BE2C (cell line): ENCODE measurements around the gene PYDC2.

ENCODE experiments used
- DNase-seq: peaks from one replicate; pipeline ENCODE4 v3.0.0-alpha.2; 2020
- H3K27me3 ChIP-seq: fragments of 250-450 bp; sonication (Bioruptor Pico); 2 replicates; pipeline ENCODE4 v1.5.1; 2020; ENCODE audit warnings: mild to moderate bottlenecking
- H3K36me3 ChIP-seq: fragments of 250-450 bp; sonication (Bioruptor Pico); 2 replicates; pipeline ENCODE4 v1.5.1; 2020; ENCODE audit warnings: mild to moderate bottlenecking
- H3K4me1 ChIP-seq: fragments of 250-450 bp; sonication (Bioruptor Pico); 2 replicates; pipeline ENCODE4 v1.5.1; 2020
- H3K4me3 ChIP-seq: 2 replicates; pipeline ENCODE4 v1.5.1; 2011; ENCODE audit warnings: low read depth, low read length
- H3K9me3 ChIP-seq: fragments of 250-450 bp; sonication (Bioruptor Pico); 2 replicates; pipeline ENCODE4 v1.5.1; 2020
- TF ChIP-seq, protein P1 (sequence below): IDR thresholded peaks from 2 replicates; pipeline ENCODE4 v1.5.1; 2012; ENCODE audit warnings: mild to moderate bottlenecking, low read depth, low read length

PYDC2 gene

DNA sequence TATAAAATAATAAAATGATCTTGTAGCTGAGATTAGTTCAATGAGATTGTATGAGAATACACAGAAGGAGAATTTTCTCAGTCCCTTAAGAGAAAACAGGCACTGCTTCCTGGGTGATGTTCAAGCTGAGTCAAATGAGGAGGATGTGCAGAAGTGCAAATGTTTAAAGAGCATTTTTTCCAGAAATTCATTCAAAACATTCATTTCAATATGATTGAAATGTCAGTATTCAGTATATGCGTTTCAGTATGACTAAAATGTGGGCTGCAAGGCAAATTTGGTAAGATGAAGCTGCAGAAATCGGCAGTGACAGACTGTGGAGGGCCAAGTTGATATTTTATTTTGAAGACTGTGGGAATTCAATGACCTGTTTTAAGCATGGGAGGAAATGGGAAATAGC, 19.3 kb upstream of the PYDC2 start:
- H3K27me3 ChIP-seq = no peaks in the 10 kb centered on the region
- no peaks in the 10 kb centered on the region for H3K9me3 ChIP-seq
- no peaks in the 10 kb centered on the region for H3K4me1 ChIP-seq

DNA sequence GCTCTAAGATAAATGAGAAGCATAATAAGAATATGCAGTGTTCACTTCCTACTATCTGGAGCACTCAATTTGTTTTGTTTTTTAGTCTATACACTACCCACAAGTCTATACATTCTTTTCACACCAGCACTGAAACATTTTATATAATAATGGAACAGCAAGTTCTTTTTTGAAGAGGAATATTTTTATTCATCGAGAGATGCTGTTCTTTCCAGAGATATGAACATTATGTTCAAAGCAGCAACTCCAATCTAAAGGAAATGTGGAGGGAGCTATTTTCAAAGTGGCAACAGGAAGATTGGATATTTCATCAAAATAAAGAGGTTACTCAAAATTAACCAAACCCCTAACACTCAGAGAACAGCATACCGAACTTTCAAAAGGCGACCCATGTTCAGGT, 16.4 kb upstream of the PYDC2 start:
- Histone ChIP-seq H3K9me3 (no peaks in the 10 kb centered on the region), H3K36me3 (no peaks in the 10 kb centered on the region), H3K4me3 (no peak overlapping the region), H3K4me1 (no peaks in the 10 kb centered on the region), H3K27me3 (no peaks in the 10 kb centered on the region)
- no peak for DNase-seq
- TF ChIP-seq, protein P1, sequence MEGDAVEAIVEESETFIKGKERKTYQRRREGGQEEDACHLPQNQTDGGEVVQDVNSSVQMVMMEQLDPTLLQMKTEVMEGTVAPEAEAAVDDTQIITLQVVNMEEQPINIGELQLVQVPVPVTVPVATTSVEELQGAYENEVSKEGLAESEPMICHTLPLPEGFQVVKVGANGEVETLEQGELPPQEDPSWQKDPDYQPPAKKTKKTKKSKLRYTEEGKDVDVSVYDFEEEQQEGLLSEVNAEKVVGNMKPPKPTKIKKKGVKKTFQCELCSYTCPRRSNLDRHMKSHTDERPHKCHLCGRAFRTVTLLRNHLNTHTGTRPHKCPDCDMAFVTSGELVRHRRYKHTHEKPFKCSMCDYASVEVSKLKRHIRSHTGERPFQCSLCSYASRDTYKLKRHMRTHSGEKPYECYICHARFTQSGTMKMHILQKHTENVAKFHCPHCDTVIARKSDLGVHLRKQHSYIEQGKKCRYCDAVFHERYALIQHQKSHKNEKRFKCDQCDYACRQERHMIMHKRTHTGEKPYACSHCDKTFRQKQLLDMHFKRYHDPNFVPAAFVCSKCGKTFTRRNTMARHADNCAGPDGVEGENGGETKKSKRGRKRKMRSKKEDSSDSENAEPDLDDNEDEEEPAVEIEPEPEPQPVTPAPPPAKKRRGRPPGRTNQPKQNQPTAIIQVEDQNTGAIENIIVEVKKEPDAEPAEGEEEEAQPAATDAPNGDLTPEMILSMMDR = no peak

More for the DNA sequence above, 19.3 kb upstream of the PYDC2 start:
- no peak overlapping the region for H3K4me3 ChIP-seq
- TF ChIP-seq, protein P1 = no peak
- H3K36me3 ChIP-seq = no peaks in the 10 kb centered on the region
- no peak for DNase-seq

DNA sequence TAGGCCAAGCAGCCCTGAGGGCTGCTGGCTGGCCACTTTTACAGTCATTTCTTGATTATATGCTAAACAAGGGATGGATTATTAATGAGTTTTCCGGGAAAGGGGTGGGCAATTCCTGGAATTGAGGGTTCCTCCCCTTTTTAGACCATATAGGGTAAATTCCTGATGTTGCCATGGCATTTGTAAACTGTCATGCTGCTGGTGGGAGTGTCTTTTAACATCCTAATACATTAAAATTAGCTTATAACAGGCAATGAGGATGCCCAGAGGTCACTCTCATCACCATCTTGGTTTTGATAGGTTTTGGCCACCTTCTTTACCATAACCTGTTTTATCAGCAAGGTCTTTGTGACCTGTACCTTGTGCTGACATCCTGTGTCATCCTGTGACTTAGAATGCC, 11.7 kb upstream of the PYDC2 start:
- H3K36me3 ChIP-seq = no peaks in the 10 kb centered on the region
- H3K9me3 ChIP-seq = no peaks in the 10 kb centered on the region
- no peak overlapping the region for H3K4me3 ChIP-seq
- DNase-seq = no peak
- no peaks in the 10 kb centered on the region for H3K4me1 ChIP-seq
- H3K27me3 ChIP-seq = no peaks in the 10 kb centered on the region
- TF ChIP-seq, protein P1 = no peak

DNA sequence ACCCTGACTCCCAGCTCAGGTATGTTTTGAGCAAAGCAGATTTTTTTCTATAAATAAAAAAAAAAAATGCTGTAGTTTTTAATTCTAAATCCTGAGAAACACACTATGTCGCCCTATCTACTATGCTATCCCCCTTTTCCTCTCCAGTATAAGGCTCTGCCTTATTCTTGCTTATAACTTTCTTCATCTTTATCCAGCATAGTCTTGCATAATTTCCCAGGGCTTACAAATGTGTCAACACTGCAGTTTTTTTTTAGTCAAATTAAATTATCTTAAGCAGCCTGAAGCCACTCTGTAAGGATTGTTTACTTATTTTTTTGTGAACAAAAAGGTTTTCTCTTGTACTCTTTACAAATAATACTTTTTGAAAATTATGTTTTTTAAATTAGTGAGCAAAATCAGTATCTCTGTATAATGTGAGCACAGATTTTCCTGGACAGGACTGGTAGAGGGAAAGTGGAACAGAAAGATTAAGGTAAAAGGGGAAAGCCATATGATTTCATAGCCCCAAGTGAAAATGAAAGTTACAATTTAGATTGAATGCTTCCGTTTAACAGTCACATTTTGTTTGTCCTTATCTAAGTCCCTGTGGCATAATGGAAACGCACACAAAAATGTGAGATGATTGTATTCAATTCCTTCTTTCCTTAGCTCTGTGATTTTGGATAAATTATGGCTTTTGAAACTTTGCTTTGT, 5.6 kb upstream of the PYDC2 start:
- DNase-seq = no peak
- no peak overlapping the region for H3K4me3 ChIP-seq

DNA sequence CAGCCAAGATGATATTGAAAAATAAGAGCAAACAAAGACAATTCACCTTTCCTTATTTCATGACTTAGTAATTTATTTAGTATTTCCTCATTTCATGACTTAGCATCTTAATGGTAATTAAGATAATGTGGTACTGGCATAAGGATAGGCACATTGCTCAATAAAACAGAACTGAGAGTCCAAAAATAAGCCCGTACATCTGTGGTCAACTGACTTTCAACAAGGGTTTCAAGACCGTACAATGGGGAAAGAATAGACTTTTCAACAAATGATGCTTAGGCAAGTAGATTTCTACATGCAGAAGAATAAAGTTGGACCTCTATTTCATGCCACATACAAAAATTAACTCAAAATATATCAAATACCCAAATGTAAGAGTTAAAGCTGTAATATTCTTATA, 603 bp upstream of the PYDC2 start:
- Histone ChIP-seq H3K4me1 (no peaks in the 10 kb centered on the region), H3K36me3 (no peaks in the 10 kb centered on the region), H3K9me3 (no peaks in the 10 kb centered on the region), H3K4me3 (no peak overlapping the region), H3K27me3 (no peaks in the 10 kb centered on the region)
- TF ChIP-seq, protein P1 = no peak
- no peak for DNase-seq

More for the DNA sequence above, 5.6 kb upstream of the PYDC2 start:
- Histone ChIP-seq H3K9me3 (no peaks in the 10 kb centered on the region), H3K36me3 (no peaks in the 10 kb centered on the region), H3K4me1 (no peaks in the 10 kb centered on the region), H3K27me3 (no peaks in the 10 kb centered on the region)
- TF ChIP-seq, protein P1 = no peak

DNA sequence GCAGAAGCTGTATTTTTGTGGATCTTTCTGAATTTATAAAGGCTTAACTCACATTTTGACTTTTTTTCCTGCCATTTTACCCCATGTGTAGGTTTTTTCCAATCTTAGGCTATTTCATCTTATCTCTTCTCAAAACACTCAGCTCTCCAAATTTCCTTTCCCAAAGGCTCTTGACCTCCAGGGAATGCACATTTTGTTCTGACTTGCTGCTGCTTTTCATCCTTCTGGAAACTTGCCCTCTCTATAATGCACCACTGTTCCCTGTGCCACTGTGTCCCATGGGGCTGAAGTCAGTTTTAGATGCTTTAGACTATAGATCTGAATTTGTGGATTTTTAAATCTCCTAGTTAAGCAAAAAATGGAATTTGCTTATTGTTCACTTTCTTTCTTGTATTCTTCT, 9.1 kb downstream of the PYDC2 start:
- Histone ChIP-seq H3K4me1 (no peaks in the 10 kb centered on the region; the same call in 1 of the 2 replicates), H3K27me3 (no peaks in the 10 kb centered on the region), H3K36me3 (no peaks in the 10 kb centered on the region), H3K9me3 (no peaks in the 10 kb centered on the region), H3K4me3 (no peak overlapping the region)
- TF ChIP-seq, protein P1 = no peak
- no peak for DNase-seq
